OCI-LY7 (cell line): ENCODE results near the gene GPR153. TPM values are rescaled to one million over a fixed set of nuclear protein-coding genes. Genes with fewer than 3 reads are reported as not detected.

Experiments used
- BruUV-seq: library from RNA; stranded (reverse); fragments of 400-500 nt; replicated peaks from 2 replicates; lab custom pipeline; 2021; lab: Mats Ljungman, UMichigan
- CTCF ChIA-PET: fragments of 300-600 bp; sonication (Branson Sonifier 250); formaldehyde crosslinking; loops from one replicate; lab custom pipeline; 2022; ENCODE audit warnings: antibody characterized with exemption; ENCODE audit not compliant: unreplicated experiment; lab: Charles Lee
- POLR2A ChIA-PET: fragments of 300-600 bp; sonication (Branson Sonifier 250); formaldehyde crosslinking; loops from one replicate; lab custom pipeline; 2022; ENCODE audit warnings: antibody characterized with exemption; lab: Charles Lee
- DNase-seq: peaks from one replicate; pipeline ENCODE4 v3.0.0-alpha.2; 2015; ENCODE audit warnings: low spot score
- H2AFZ ChIP-seq: fragments of 200-600 bp; sonication (generic), shearing (Covaris generic); 2 replicates; pipeline ENCODE4 v1.6.1; 2014; ENCODE audit warnings: mild to moderate bottlenecking, antibody characterized with exemption, low read length, moderate library complexity
- H3K27ac ChIP-seq: fragments of 200-600 bp; sonication (generic); 2 replicates; pipeline ENCODE4 v1.5.1; 2014; ENCODE audit warnings: mixed run types, low read depth, mild to moderate bottlenecking, moderate library complexity, low read length, inconsistent platforms; ENCODE audit not compliant: poor library complexity, severe bottlenecking
- H3K36me3 ChIP-seq: fragments of 200-600 bp; sonication (generic); 2 replicates; pipeline ENCODE4 v1.6.1; 2014; ENCODE audit warnings: mild to moderate bottlenecking, antibody characterized with exemption, low read length, moderate library complexity, mixed read lengths; ENCODE audit not compliant: insufficient read depth
- H3K4me1 ChIP-seq: fragments of 200-600 bp; sonication (generic); 2 replicates; pipeline ENCODE4 v1.5.1; 2014; ENCODE audit warnings: mild to moderate bottlenecking, low read length; ENCODE audit not compliant: insufficient read depth, poor library complexity, severe bottlenecking
- H3K4me2 ChIP-seq: fragments of 200-600 bp; sonication (generic); 2 replicates; pipeline ENCODE4 v1.6.1; 2014; ENCODE audit warnings: mild to moderate bottlenecking, low read length
- H3K4me3 ChIP-seq: fragments of 200-600 bp; sonication (generic); 2 replicates; pipeline ENCODE4 v1.5.1; 2014; ENCODE audit warnings: mild to moderate bottlenecking, low read depth, low read length; ENCODE audit not compliant: poor library complexity, severe bottlenecking
- H3K79me2 ChIP-seq: fragments of 200-600 bp; sonication (generic); 2 replicates; pipeline ENCODE4 v1.6.1; 2016; ENCODE audit warnings: low read depth, mild to moderate bottlenecking, low read length, moderate library complexity, mixed read lengths; ENCODE audit not compliant: insufficient read depth
- H3K9me2 ChIP-seq: fragments of 200-600 bp; sonication (generic); 2 replicates; pipeline ENCODE4 v1.6.1; 2016; ENCODE audit warnings: mild to moderate bottlenecking, low read length, mixed read lengths; ENCODE audit not compliant: insufficient read depth
- H3K9me3 ChIP-seq: fragments of 200-600 bp; sonication (generic); 2 replicates; pipeline ENCODE4 v1.6.1; 2014; ENCODE audit warnings: mild to moderate bottlenecking, mixed run types, low read length, mixed read lengths
- H4K20me1 ChIP-seq: fragments of 200-600 bp; sonication (generic); 2 replicates; pipeline ENCODE4 v1.6.1; 2014; ENCODE audit warnings: mild to moderate bottlenecking, antibody characterized with exemption, low read length, moderate library complexity, mixed read lengths; ENCODE audit not compliant: insufficient read depth
- EZH2phosphoT487 ChIP-seq: fragments of 200-600 bp; sonication (generic); IDR thresholded peaks from 2 replicates; pipeline ENCODE4 v1.6.1; 2018; ENCODE audit warnings: low read depth, borderline replicate concordance, mild to moderate bottlenecking, mixed run types, antibody characterized with exemption, low read length, moderate library complexity, mixed read lengths
- intact Hi-C: fragments of 100-400 bp; cut with micrococcal nuclease; formaldehyde crosslinking; loops from one replicate; pipeline ENCODE4 v1.10.0; 2022; ENCODE audit not compliant: unreplicated experiment
- total RNA-seq, 2 experiments: library from RNA; depleted of rRNA in 1 of 2; stranded (reverse); fragments of >200 nt in 1 of 2; shearing (Covaris generic) in 1 of 2; gene quantifications; 2 replicates each; pipeline ENCODE4 v1.2.3, GENCODE V29; 2014 to 2022
- TF ChIP-seq, protein P1 (sequence below): fragments of 200-600 bp; sonication (generic); conservative IDR thresholded peaks from 2 replicates; pipeline ENCODE4 v1.5.1; 2014; ENCODE audit warnings: mild to moderate bottlenecking, antibody characterized with exemption, low read length, moderate library complexity, mixed read lengths

Gene GPR153
- total RNA-seq, 2 experiments from 2014 or later: not detected

DNA sequence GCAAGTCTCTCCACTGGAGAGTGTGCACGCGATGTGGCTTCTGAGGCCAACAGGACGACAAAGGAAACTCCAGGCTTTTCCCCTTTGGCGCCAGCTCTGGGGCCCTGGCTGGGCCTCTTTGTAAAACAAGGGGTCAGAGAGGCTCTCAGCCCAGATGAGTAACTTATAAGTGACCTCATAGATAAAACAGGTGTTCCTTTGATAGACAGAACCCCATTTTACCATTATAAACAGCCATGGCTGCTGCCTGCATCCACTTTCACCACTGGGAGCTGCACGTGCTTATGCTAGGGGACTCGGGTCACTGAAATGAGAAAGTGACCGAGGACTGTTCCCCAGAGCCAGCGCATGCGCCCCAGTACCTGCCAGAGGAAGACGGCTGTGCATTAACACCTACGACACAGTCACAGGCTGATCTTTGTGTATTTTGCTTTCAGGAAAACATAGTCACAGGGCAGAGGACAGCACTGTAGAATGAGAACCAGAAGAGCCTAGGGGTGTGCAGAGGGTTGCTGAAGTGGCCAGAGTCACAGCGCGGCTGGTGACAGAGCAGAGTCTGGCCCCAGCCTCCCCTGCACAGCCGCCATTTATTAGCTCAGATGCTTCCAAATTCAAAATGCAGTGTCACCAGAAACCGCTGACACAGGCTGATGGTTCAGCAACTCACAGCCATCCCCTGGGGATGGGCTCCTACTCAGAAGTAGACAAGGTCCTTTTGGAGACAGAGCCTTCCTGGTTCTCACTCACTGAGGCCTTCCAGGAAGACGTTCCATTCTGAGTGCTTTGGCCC lies 42.3 kb downstream of the GPR153 start:
- no peak overlapping the region for H3K4me2 ChIP-seq
- no peaks in the 10 kb centered on the region for H3K4me1 ChIP-seq
- no peak overlapping the region for H3K4me3 ChIP-seq
- BruUV-seq: no TSS peak
- POLR2A ChIA-PET: no interaction called here
- H3K36me3 ChIP-seq: peaks cover 36% of the 10 kb centered on the region
- DNase-seq: no peak
- no peak overlapping the region for H3K27ac ChIP-seq
- no peaks in the 10 kb centered on the region for H3K9me2 ChIP-seq
- no peaks in the 10 kb centered on the region for H3K79me2 ChIP-seq
- intact Hi-C loops: no loop called here
- no peak overlapping the region for H2AFZ ChIP-seq
- CTCF ChIA-PET: no interaction called here
- no peak for TF ChIP-seq EZH2phosphoT487
- TF ChIP-seq, protein P1, sequence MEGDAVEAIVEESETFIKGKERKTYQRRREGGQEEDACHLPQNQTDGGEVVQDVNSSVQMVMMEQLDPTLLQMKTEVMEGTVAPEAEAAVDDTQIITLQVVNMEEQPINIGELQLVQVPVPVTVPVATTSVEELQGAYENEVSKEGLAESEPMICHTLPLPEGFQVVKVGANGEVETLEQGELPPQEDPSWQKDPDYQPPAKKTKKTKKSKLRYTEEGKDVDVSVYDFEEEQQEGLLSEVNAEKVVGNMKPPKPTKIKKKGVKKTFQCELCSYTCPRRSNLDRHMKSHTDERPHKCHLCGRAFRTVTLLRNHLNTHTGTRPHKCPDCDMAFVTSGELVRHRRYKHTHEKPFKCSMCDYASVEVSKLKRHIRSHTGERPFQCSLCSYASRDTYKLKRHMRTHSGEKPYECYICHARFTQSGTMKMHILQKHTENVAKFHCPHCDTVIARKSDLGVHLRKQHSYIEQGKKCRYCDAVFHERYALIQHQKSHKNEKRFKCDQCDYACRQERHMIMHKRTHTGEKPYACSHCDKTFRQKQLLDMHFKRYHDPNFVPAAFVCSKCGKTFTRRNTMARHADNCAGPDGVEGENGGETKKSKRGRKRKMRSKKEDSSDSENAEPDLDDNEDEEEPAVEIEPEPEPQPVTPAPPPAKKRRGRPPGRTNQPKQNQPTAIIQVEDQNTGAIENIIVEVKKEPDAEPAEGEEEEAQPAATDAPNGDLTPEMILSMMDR: no peak
- H4K20me1 ChIP-seq: no peaks in the 10 kb centered on the region
- no peaks in the 10 kb centered on the region for H3K9me3 ChIP-seq

DNA sequence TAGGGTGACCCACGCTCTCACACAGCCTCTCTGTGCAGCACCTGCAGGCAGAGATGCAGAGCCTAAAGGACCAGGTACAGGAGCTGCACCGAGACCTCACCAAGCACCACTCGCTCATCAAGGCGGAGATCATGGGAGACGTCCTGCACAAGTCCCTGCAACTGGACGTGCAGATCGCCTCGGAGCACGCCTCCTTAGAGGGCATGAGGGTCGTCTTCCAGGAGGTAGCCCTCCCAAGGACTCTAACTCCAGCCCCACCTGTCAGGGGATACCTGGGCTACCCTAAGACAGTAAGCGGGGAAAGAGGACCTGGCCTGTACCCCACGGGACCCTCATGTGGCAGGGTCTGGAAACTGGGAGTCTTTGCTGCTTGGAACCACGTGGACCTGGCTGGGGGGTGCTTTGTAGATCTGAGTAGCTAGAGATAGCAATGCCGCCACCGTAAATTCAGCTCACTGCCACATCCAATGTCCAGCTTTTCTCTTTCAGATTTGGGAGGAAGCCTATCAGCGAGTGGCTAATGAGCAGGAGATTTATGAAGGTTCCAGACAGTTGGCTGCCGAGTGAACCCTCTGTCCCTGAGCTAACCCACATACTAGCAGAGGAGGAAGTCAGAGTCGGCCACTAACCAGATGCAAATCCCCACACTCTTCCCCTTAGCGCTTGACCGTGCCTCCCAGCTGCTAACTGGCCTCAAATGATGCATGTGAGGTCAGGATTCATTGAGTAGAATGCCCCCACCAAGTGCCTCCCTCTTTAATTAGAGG lies 48.5 kb downstream of the GPR153 start:
- no peak overlapping the region for H3K27ac ChIP-seq
- no TSS peak for BruUV-seq
- H2AFZ ChIP-seq: no peak overlapping the region
- CTCF ChIA-PET: no interaction called here
- intact Hi-C loops: no loop called here
- H3K9me3 ChIP-seq: no peaks in the 10 kb centered on the region
- H3K79me2 ChIP-seq: no peaks in the 10 kb centered on the region
- no peak overlapping the region for H3K4me2 ChIP-seq
- POLR2A ChIA-PET: no interaction called here
- H4K20me1 ChIP-seq: no peaks in the 10 kb centered on the region
- no peak for TF ChIP-seq EZH2phosphoT487
- TF ChIP-seq, protein P1: no peak
- H3K4me3 ChIP-seq: no peak overlapping the region
- no peaks in the 10 kb centered on the region for H3K9me2 ChIP-seq
- no peak for DNase-seq
- peaks cover 10% of the 10 kb centered on the region for H3K4me1 ChIP-seq
- no peaks in the 10 kb centered on the region for H3K36me3 ChIP-seq
